DND-41 (cell line): Measurements from ENCODE around the gene SCT.

Experiments used
- ATAC-seq: fragments of 200-7000 bp; cut with Tn5 transposase; 3 replicates; pipeline ENCODE4 v1.9.1; 2021; ENCODE audit warnings: low read depth; ENCODE audit not compliant: insufficient read depth
- DNase-seq: peaks from one replicate; pipeline ENCODE4 v3.0.0-alpha.2; 2020
- H2AFZ ChIP-seq: 2 replicates; pipeline ENCODE4 v1.6.0; 2012; ENCODE audit warnings: low read depth, low read length
- H3K27ac ChIP-seq: 2 replicates; pipeline ENCODE4 v1.5.1; 2012; ENCODE audit warnings: low read length, inconsistent platforms
- H3K27me3 ChIP-seq: fragments of 200-600 bp; sonication (generic); 2 replicates; pipeline ENCODE4 v1.6.0; 2012; ENCODE audit warnings: low read length, mild to moderate bottlenecking, inconsistent platforms; ENCODE audit not compliant: insufficient read depth, poor library complexity
- H3K36me3 ChIP-seq: 2 replicates; pipeline ENCODE4 v1.5.1; 2012; ENCODE audit warnings: low read length, inconsistent platforms; ENCODE audit not compliant: insufficient read depth
- H3K4me1 ChIP-seq: 2 replicates; pipeline ENCODE4 v1.5.1; 2012; ENCODE audit warnings: mild to moderate bottlenecking, low read length; ENCODE audit not compliant: insufficient read depth
- H3K4me2 ChIP-seq: 2 replicates; pipeline ENCODE4 v1.6.0; 2012; ENCODE audit warnings: mild to moderate bottlenecking, moderate library complexity, low read length, inconsistent platforms; ENCODE audit not compliant: insufficient read depth
- H3K4me3 ChIP-seq, 2 experiments: fragments of 200-600 bp in 1 of 2; shearing (Covaris generic) in 1 of 2; 2 replicates each; pipeline ENCODE4 v1.5.1; 2012 to 2016; ENCODE audit warnings: inconsistent platforms in 2 of 2, low read length in 2 of 2, mild to moderate bottlenecking in 2 of 2, low read depth in 1 of 2, moderate library complexity in 1 of 2
- H3K79me2 ChIP-seq: 2 replicates; pipeline ENCODE4 v1.6.0; 2012; ENCODE audit warnings: low read length, inconsistent platforms; ENCODE audit not compliant: insufficient read depth
- H3K9ac ChIP-seq: 2 replicates; pipeline ENCODE4 v1.6.0; 2012; ENCODE audit warnings: low read depth, mild to moderate bottlenecking, inconsistent platforms, low read length, moderate library complexity
- H3K9me3 ChIP-seq: 2 replicates; pipeline ENCODE4 v1.5.1; 2012; ENCODE audit warnings: low read length, moderate library complexity, mild to moderate bottlenecking, inconsistent platforms; ENCODE audit not compliant: insufficient read depth, severe bottlenecking
- H4K20me1 ChIP-seq: 2 replicates; pipeline ENCODE4 v1.6.0; 2012; ENCODE audit warnings: low read length; ENCODE audit not compliant: insufficient read depth
- CTCF ChIP-seq: IDR thresholded peaks from 2 replicates; pipeline ENCODE4 v1.5.1; 2012; ENCODE audit warnings: borderline replicate concordance, low read length, moderate library complexity, mild to moderate bottlenecking; ENCODE audit not compliant: poor library complexity, severe bottlenecking; ENCODE audit errors: extremely low read depth
- EZH2 ChIP-seq: IDR thresholded peaks from 3 replicates; pipeline ENCODE4 v1.6.1; 2012; ENCODE audit warnings: borderline replicate concordance, low read depth, mild to moderate bottlenecking, moderate library complexity, low read length, inconsistent platforms; ENCODE audit not compliant: severe bottlenecking

The SCT gene

GRCh38 chr11:614623-615503, 12.1 kb downstream of the SCT start:
- Histone ChIP-seq H2AFZ (peak overlapping the region; percentile 64), H3K9me3 (no peaks in the 10 kb centered on the region), H3K9ac (peak overlapping the region; percentile 75), H3K4me3 (peak overlapping the region; percentile 60 to 97), H3K27ac (peak overlapping the region; percentile 85), H3K79me2 (peaks cover 17% of the 10 kb centered on the region), H3K4me1 (peaks cover 35% of the 10 kb centered on the region), H3K4me2 (peak overlapping the region; percentile 100), H3K36me3 (peaks cover 56% of the 10 kb centered on the region), H4K20me1 (peaks cover 59% of the 10 kb centered on the region), H3K27me3 (no peaks in the 10 kb centered on the region)
- no peak for DNase-seq
- ATAC-seq: 0 out of 3 replicates have a peak, but pooled peaks have one; percentile 1
- no peak for TF ChIP-seq EZH2
- no peak for TF ChIP-seq CTCF

GRCh38 chr11:614021-614622, 12.9 kb downstream of the SCT start:
- TF ChIP-seq EZH2 (no peak), CTCF (no peak)
- Histone ChIP-seq H3K4me2 (peak overlapping the region; percentile 100), H3K9ac (peak overlapping the region; percentile 75; the same call in 1 of the 2 replicates), H3K4me1 (peaks cover 35% of the 10 kb centered on the region), H3K4me3 (no peak overlapping the region), H3K9me3 (no peaks in the 10 kb centered on the region), H3K79me2 (peaks cover 17% of the 10 kb centered on the region), H3K27ac (no peak overlapping the region), H2AFZ (no peak overlapping the region), H3K27me3 (no peaks in the 10 kb centered on the region), H3K36me3 (peaks cover 64% of the 10 kb centered on the region), H4K20me1 (peaks cover 59% of the 10 kb centered on the region)
- DNase-seq: no peak
- no peak for ATAC-seq

- no peak for TF ChIP-seq CTCF
- TF ChIP-seq EZH2: no peak
- peak; percentile 70 for DNase-seq
- Histone ChIP-seq H4K20me1 (peaks cover 63% of the 10 kb centered on the region), H3K79me2 (peaks cover 17% of the 10 kb centered on the region), H3K27ac (0 out of 2 replicates have a peak overlapping the region, but pooled peaks have one; percentile 32), H2AFZ (no peak overlapping the region), H3K4me1 (peaks cover 35% of the 10 kb centered on the region), H3K36me3 (peaks cover 67% of the 10 kb centered on the region), H3K9ac (no peak overlapping the region), H3K9me3 (no peaks in the 10 kb centered on the region), H3K27me3 (no peaks in the 10 kb centered on the region), H3K4me2 (no peak overlapping the region; the same call in 1 of the 2 replicates), H3K4me3 (no peak overlapping the region)
- 0 out of 3 replicates have a peak, but pooled peaks have one; percentile 3 for ATAC-seq
Observed at GRCh38 chr11:613369-613968, 13.5 kb downstream of the SCT start.
